HepG2 (cell line): Measurements from ENCODE around the gene DSTN. TPM values are rescaled to one million over a fixed set of nuclear protein-coding genes. Genes with fewer than 3 reads are reported as not detected.

Experiments used
- EZH2 ChIP-seq: conservative IDR thresholded peaks from 2 replicates; pipeline ENCODE4 v1.6.1; 2012; ENCODE audit warnings: mild to moderate bottlenecking, low read depth, low read length, moderate library complexity
- FOXA1 ChIP-seq, 2 experiments: fragments of 450-650 bp in 1 of 2; sonication (generic) in 1 of 2; formaldehyde crosslinking in 1 of 2; IDR thresholded peaks; 2 replicates each; pipeline versions ENCODE4 v1.4.0 to v1.6.1; 2016 to 2020; ENCODE audit warnings: missing genetic modification reagents in 1 of 2
- FOXK2 ChIP-seq: fragments of 450-650 bp; IDR thresholded peaks from 2 replicates; pipeline ENCODE4 v1.6.1; 2016
- GLI4 ChIP-seq: sonication (generic); formaldehyde crosslinking; IDR thresholded peaks from 2 replicates; pipeline ENCODE4 v1.5.1; 2020; ENCODE audit warnings: missing genetic modification reagents, mild to moderate bottlenecking, moderate library complexity, borderline replicate concordance
- HNF4A ChIP-seq: sonication (generic); formaldehyde crosslinking; IDR thresholded peaks from 2 replicates; pipeline ENCODE4 v1.4.0; 2020; ENCODE audit warnings: missing genetic modification reagents
- KAT7 ChIP-seq: IDR thresholded peaks from 2 replicates; pipeline ENCODE4 v1.6.1; 2018; ENCODE audit warnings: borderline replicate concordance, missing compliant biosample characterization
- KLF12 ChIP-seq: sonication (generic); formaldehyde crosslinking; IDR thresholded peaks from 2 replicates; pipeline ENCODE4 v1.4.0; 2020; ENCODE audit warnings: missing genetic modification reagents, borderline replicate concordance
- NFE2L1 ChIP-seq: sonication (generic); formaldehyde crosslinking; IDR thresholded peaks from 2 replicates; pipeline ENCODE4 v1.4.0; 2020; ENCODE audit warnings: missing genetic modification reagents, mild to moderate bottlenecking, borderline replicate concordance
- SSRP1 ChIP-seq: IDR thresholded peaks from 2 replicates; pipeline ENCODE4 v1.6.1; 2016; ENCODE audit warnings: control low read depth
- TAF1 ChIP-seq: sonication (generic); formaldehyde crosslinking; IDR thresholded peaks from 2 replicates; pipeline ENCODE4 v1.4.0; 2020; ENCODE audit warnings: missing genetic modification reagents
- ZBTB8A ChIP-seq: sonication (generic); formaldehyde crosslinking; IDR thresholded peaks from 2 replicates; pipeline ENCODE4 v1.4.0; 2020; ENCODE audit warnings: mild to moderate bottlenecking, low read depth, missing genetic modification reagents, borderline replicate concordance
- ZNF10 ChIP-seq: sonication (generic); formaldehyde crosslinking; IDR thresholded peaks from 2 replicates; pipeline ENCODE4 v1.4.0; 2020; ENCODE audit warnings: mild to moderate bottlenecking, low read depth, missing genetic modification reagents, borderline replicate concordance
- ZNF446 ChIP-seq: sonication (generic); formaldehyde crosslinking; IDR thresholded peaks from 2 replicates; pipeline ENCODE4 v1.5.0; 2020; ENCODE audit warnings: mild to moderate bottlenecking, missing genetic modification reagents
- ZNF501 ChIP-seq: sonication (generic); formaldehyde crosslinking; IDR thresholded peaks from 2 replicates; pipeline ENCODE4 v1.5.1; 2020; ENCODE audit warnings: mild to moderate bottlenecking, moderate library complexity, missing genetic modification reagents
- ZNF777 ChIP-seq: sonication (generic); formaldehyde crosslinking; IDR thresholded peaks from 2 replicates; pipeline ENCODE4 v1.4.0; 2020; ENCODE audit warnings: missing genetic modification reagents
- polyA plus RNA-seq, 8 experiments: library from polyadenylated mRNA; depleted of rRNA in 3 of 8; stranded (reverse) in 7 of 8; unstranded in 1 of 8; fragments of >200 nt; fragmentation: Illumina TruSeq in 4 of 8; extraction: Trizol in 4 of 8; gene quantifications; 2 replicates each; pipeline versions ENCODE4 v1.2.1 to v1.2.3, GENCODE V29; 2011 to 2016; ENCODE audit warnings: low read depth in 4 of 8, missing spikeins in 1 of 8, mixed read lengths in 1 of 8; ENCODE audit not compliant: insufficient read depth in 1 of 8
- total RNA-seq, 5 experiments: library from RNA; depleted of rRNA; stranded (reverse); fragments of >200 nt; fragmentation: Illumina TruSeq; extraction: Trizol; gene quantifications; 2 replicates each; pipeline ENCODE4 v1.2.3, GENCODE V29; 2016; ENCODE audit warnings: low read depth in 1 of 5
- TF ChIP-seq, protein P1 (sequence below): IDR thresholded peaks from 2 replicates; pipeline ENCODE4 v1.6.1; 2012; ENCODE audit warnings: inconsistent platforms
- TF ChIP-seq, protein P2 (sequence below): sonication (generic); formaldehyde crosslinking; IDR thresholded peaks from 2 replicates; pipeline ENCODE4 v1.4.0; 2020; ENCODE audit warnings: missing genetic modification reagents
- TF ChIP-seq, protein P3 (sequence below): sonication (generic); formaldehyde crosslinking; IDR thresholded peaks from 2 replicates; pipeline ENCODE4 v1.8.0; 2023; ENCODE audit warnings: mild to moderate bottlenecking, missing genetic modification reagents
- TF ChIP-seq, protein P4 (sequence below): IDR thresholded peaks from 2 replicates; pipeline ENCODE4 v1.6.1; 2016; ENCODE audit warnings: low read depth, missing genetic modification reagents, missing compliant biosample characterization

The DSTN gene
- total and polyA plus RNA-seq, 2 of the 13 experiments (the other 11 are each of a cell fraction or from before 2014, with no cell fraction given), result 27.6 to 106 TPM

DNA sequence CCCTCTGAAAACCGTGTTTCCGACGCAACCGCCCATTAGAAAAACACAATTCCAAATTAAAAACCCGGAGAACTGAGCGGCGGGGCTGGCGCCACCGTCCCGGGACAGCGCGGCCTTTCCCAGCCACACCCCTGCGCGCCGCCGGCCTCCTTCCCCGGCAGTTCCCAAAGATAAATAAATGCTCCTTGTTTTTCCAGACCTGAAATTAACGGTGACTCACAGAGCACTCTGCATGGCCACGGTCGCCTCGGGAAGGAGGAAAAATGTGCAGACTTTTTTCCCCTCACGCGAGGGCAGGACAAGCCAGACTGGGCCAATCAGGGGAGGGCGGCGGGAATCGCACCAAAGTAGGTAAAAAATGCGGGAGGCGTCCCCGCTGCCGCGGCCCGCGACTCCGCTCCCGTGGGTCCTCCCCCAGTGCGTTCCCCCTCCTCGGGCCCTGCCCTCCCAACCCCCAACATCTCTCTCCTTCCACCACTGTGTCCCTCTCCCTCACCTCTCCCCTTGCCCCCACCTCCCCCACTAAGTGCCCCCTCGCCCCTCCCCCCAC lies 828 bp upstream of the DSTN start (continued):
- peak; percentile 75; the same call in 1 of the 2 replicates for TF ChIP-seq KLF12
- TF ChIP-seq FOXA1 (IDR thresholded peaks at IDR 0.05), result no peak
- peak; percentile 37 for TF ChIP-seq FOXA1 (CRISPR knock-in tag; IDR thresholded peaks at IDR 0.05)
- peak; percentile 68 for TF ChIP-seq TAF1
- no peak for TF ChIP-seq HNF4A (CRISPR knock-in tag)
- peak; percentile 40; the same call in 1 of the 2 replicates for TF ChIP-seq KAT7
- TF ChIP-seq, protein P1, sequence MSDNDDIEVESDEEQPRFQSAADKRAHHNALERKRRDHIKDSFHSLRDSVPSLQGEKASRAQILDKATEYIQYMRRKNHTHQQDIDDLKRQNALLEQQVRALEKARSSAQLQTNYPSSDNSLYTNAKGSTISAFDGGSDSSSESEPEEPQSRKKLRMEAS, result peak; percentile 58
- TF ChIP-seq ZNF446, result no peak
- TF ChIP-seq NFE2L1 (CRISPR knock-in tag), result no peak
- TF ChIP-seq, protein P2, sequence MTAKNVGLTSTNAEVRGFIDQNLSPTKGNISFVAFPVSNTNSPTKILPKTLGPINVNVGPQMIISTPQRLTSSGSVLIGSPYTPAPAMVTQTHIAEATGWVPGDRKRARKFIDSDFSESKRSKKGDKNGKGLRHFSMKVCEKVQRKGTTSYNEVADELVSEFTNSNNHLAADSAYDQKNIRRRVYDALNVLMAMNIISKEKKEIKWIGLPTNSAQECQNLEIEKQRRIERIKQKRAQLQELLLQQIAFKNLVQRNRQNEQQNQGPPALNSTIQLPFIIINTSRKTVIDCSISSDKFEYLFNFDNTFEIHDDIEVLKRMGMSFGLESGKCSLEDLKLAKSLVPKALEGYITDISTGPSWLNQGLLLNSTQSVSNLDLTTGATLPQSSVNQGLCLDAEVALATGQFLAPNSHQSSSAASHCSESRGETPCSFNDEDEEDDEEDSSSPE (CRISPR knock-in tag), result peak; percentile 72
- no peak for TF ChIP-seq ZBTB8A (CRISPR knock-in tag)
- TF ChIP-seq GLI4 (CRISPR knock-in tag), result no peak
- TF ChIP-seq ZNF10 (CRISPR knock-in tag), result no peak
- TF ChIP-seq, protein P3, sequence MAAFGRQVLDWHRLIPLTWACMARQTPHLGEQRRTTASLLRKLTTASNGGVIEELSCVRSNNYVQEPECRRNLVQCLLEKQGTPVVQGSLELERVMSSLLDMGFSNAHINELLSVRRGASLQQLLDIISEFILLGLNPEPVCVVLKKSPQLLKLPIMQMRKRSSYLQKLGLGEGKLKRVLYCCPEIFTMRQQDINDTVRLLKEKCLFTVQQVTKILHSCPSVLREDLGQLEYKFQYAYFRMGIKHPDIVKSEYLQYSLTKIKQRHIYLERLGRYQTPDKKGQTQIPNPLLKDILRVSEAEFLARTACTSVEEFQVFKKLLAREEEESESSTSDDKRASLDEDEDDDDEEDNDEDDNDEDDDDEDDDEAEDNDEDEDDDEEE (CRISPR knock-in tag), result no peak
- no peak for TF ChIP-seq ZNF501
- TF ChIP-seq EZH2, result no peak
- TF ChIP-seq SSRP1 (CRISPR knock-in tag), result no peak
- TF ChIP-seq FOXK2, result no peak
- TF ChIP-seq ZNF777 (CRISPR knock-in tag), result peak; percentile 66
- TF ChIP-seq, protein P4, sequence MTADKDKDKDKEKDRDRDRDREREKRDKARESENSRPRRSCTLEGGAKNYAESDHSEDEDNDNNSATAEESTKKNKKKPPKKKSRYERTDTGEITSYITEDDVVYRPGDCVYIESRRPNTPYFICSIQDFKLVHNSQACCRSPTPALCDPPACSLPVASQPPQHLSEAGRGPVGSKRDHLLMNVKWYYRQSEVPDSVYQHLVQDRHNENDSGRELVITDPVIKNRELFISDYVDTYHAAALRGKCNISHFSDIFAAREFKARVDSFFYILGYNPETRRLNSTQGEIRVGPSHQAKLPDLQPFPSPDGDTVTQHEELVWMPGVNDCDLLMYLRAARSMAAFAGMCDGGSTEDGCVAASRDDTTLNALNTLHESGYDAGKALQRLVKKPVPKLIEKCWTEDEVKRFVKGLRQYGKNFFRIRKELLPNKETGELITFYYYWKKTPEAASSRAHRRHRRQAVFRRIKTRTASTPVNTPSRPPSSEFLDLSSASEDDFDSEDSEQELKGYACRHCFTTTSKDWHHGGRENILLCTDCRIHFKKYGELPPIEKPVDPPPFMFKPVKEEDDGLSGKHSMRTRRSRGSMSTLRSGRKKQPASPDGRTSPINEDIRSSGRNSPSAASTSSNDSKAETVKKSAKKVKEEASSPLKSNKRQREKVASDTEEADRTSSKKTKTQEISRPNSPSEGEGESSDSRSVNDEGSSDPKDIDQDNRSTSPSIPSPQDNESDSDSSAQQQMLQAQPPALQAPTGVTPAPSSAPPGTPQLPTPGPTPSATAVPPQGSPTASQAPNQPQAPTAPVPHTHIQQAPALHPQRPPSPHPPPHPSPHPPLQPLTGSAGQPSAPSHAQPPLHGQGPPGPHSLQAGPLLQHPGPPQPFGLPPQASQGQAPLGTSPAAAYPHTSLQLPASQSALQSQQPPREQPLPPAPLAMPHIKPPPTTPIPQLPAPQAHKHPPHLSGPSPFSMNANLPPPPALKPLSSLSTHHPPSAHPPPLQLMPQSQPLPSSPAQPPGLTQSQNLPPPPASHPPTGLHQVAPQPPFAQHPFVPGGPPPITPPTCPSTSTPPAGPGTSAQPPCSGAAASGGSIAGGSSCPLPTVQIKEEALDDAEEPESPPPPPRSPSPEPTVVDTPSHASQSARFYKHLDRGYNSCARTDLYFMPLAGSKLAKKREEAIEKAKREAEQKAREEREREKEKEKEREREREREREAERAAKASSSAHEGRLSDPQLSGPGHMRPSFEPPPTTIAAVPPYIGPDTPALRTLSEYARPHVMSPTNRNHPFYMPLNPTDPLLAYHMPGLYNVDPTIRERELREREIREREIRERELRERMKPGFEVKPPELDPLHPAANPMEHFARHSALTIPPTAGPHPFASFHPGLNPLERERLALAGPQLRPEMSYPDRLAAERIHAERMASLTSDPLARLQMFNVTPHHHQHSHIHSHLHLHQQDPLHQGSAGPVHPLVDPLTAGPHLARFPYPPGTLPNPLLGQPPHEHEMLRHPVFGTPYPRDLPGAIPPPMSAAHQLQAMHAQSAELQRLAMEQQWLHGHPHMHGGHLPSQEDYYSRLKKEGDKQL, result no peak
